ENCODE measurements around the gene EPHA4. TPM values are rescaled to one million over a fixed set of nuclear protein-coding genes. Genes with fewer than 3 reads are reported as not detected.

The EPHA4 gene
- total and polyA plus RNA-seq, 2 of the 4 experiments (the other 2 are of a cell fraction), result 36.9 to 132 TPM

GRCh38 chr2:221518935-221519625, 53.0 kb downstream of the EPHA4 start:
- H2BK15ac ChIP-seq (ENCODE audit: low read depth, low read length), result no peak overlapping the region; the same call in 2 of the 3 replicates
- dilution Hi-C loops (cut with HindIII; ENCODE audit: low sequenced_read_pairs, unreplicated experiment) (no loop called here), intact Hi-C loops (cut with micrococcal nuclease) (loop anchor here (5.0 kb wide), 1 partner anchor 43 kb away; no protein-coding TSS in a partner anchor), in situ Hi-C loops (cut with MboI; ENCODE audit: low sequenced_read_pairs) (no loop called here)
- ChIA-PET CTCF (interaction anchor here (1.1 to 1.5 kb wide), 2 partner anchors 12 to 15 kb away, joined by 3 read pairs; no protein-coding TSS in a partner anchor), POLR2A (ENCODE audit: unreplicated experiment) (no interaction called here)
- H2BK20ac ChIP-seq (ENCODE audit: low read depth, low read length), result peak overlapping the region; percentile 8; the same call in 1 of the 2 replicates
- no peak overlapping the region for H3K14ac ChIP-seq (replicated peaks; ENCODE audit: low read depth, low read length)
- no CpG with 5 or more reads among the region's 7 CpGs for WGBS, 2 experiments (ENCODE audit: extremely low coverage in 2 of 2, insufficient read length in 1 of 2)
- H3K79me1 ChIP-seq (ENCODE audit: low read depth in 1 of 2, low read length in 2 of 2), result peaks cover 13 to 17% of the 10 kb centered on the region in 2 experiments
- H2BK5ac ChIP-seq (ENCODE audit: low read depth, low read length, poor library complexity, severe bottlenecking), result no peak overlapping the region
- no peak overlapping the region for H3K4me3 ChIP-seq (ENCODE audit: insufficient read depth, low read depth, low read length)
- TF ChIP-seq CHD1 (IDR thresholded peaks at IDR 0.05; ENCODE audit: low read depth, low read length), result 0 out of 2 replicates have a peak, but pooled peaks have one; percentile 17
- TF ChIP-seq MXI1 (IDR thresholded peaks at IDR 0.05; ENCODE audit: borderline replicate concordance, low read depth, low read length), result no peak
- 0 out of 2 replicates have a peak overlapping the region, but pooled peaks have one; percentile 6 for H3K23ac ChIP-seq (ENCODE audit: low read depth, low read length)
- H2AFZ ChIP-seq (replicated peaks; ENCODE audit: low read length, poor library complexity), result no peak overlapping the region
- H3K4me2 ChIP-seq (ENCODE audit: low read depth, low read length), result peak overlapping the region; percentile 61
- H4K91ac ChIP-seq (ENCODE audit: insufficient read depth, low read depth, low read length), result no peak overlapping the region
- H3K9me1 ChIP-seq (ENCODE audit: insufficient read depth, low read length), result peaks cover 12% of the 10 kb centered on the region; the same call in 1 of the 2 replicates
- no peak overlapping the region for H2AK5ac ChIP-seq (ENCODE audit: low read depth, low read length)
- H3K9me3 ChIP-seq (ENCODE audit: control insufficient read depth, insufficient read depth, low read length), result no peaks in the 10 kb centered on the region
- H3K9ac ChIP-seq (ENCODE audit: low read depth, low read length), result no peak overlapping the region
- H3K27ac ChIP-seq (ENCODE audit: insufficient read depth, low read length), result no peak overlapping the region
- DNase-seq (peak; percentile 33), ATAC-seq (ENCODE audit: low read depth) (no peak)
- H4K20me1 ChIP-seq (ENCODE audit: insufficient read depth, low read length), result 0 out of 2 replicates have a peak, but pooled peaks cover 5% of the 10 kb centered on the region
- no peak overlapping the region for H3K56ac ChIP-seq (ENCODE audit: extremely low read depth, insufficient read depth, low read length)
- no peak overlapping the region for H3K18ac ChIP-seq (ENCODE audit: low read depth, low read length)
- no peak overlapping the region for H2AK9ac ChIP-seq (replicated peaks; ENCODE audit: low read depth, low read length, poor library complexity)
- peak overlapping the region; percentile 42 for H3K4ac ChIP-seq (ENCODE audit: low read depth, low read length)
- peak overlapping the region; percentile 58 for H2BK120ac ChIP-seq (ENCODE audit: low read depth, low read length)
- H3K4me1 ChIP-seq (ENCODE audit: control insufficient read depth, insufficient read depth, low read length), result peaks cover 11% of the 10 kb centered on the region
- no peaks in the 10 kb centered on the region for H3K27me3 ChIP-seq (ENCODE audit: control insufficient read depth, insufficient read depth, low read length)
- H3K36me3 ChIP-seq (ENCODE audit: control insufficient read depth, insufficient read depth, low read length), result peaks cover 3% of the 10 kb centered on the region
- H4K8ac ChIP-seq (ENCODE audit: low read depth in 2 of 2, low read length in 2 of 2), result no peak overlapping the region
- no peak overlapping the region for H4K5ac ChIP-seq (ENCODE audit: low read depth, low read length)
- BruUV-seq (replicated peaks), result no TSS peak
